KG1 (cell line): Measurements from ENCODE around the gene STAG3.
"Not testable (repeated sequence)": the region's sequence is repeated elsewhere in the genome, so short reads cannot be mapped to it uniquely, and the experiment has no call there.

ENCODE experiments used
- DNase-seq: peaks from one replicate; lab custom pipeline; 2025; lab: John Stamatoyannopoulos, UW

Gene STAG3

DNA sequence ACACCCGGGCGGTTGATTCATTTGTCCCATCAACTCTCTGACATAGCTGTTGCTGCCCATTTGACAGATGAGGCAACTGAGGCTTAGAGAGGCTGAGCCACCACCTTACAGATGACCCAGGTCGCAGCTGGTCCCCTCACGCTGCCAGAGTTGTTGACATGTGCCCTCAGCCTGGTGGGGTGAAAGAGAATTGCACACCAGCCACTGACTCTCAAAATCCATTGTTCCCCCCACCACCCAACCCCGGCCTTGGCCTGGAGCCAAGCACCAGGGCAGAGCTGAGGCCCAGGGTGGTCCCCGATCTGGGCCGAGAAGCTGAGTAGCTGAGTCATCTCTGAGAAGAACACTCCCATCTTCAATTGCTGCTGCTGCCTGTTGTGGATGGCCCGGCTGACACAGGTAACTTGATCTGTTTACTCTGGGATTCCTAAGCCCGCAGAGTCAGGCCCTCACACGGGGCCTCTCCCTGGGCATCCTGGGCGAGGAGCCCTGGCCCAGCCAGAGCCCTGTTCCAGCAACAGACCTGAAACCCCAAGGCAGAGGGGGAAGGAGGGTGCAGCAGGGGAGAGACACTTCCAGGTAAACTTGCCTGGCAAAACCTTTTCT, 69.5 kb downstream of the STAG3 start:
- DNase-seq: no peak

DNA sequence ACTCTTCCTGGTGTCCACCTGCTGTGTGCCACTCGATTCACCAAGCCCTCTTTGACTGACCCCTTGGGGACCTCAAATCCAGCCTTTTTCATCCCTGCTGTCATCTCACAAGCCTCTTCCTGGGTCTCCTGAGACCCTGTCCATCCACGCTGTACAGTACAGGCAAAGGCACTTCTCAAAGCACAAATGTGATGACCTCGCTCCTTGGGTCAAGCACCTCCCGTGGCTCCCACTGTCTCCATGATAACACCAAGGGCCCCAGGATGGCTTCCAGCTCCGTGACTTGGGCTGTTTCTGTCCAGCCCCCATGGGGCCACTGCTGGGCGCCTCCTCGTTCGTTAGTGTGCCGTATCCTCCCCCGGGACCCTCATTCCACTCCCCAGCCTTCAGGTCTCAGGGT, 70.8 kb downstream of the STAG3 start:
- DNase-seq: no peak

GRCh38 chr7:100257017-100257416, 79.3 kb downstream of the STAG3 start:
- DNase-seq: no peak

DNA sequence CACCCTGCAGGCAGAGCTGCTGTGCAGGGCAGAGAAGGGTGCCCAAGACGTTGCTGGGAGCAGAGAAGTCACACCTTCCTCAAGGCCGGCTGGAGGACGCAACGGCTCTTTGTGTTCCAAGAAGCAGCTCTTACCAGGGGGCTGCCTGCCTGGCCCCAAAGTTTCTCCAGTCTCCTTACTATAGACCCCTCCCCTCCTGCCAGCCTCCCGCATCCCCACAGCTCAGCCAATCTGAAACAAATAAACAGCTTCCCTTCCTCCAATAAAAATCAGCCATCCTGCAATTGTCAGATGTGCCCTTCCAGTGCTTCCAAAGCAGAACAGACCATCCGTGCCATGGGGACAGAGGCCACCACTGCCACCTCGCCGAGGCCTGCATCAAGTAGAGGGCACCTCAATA, 82.3 kb downstream of the STAG3 start:
- DNase-seq: not testable (repeated sequence)

DNA sequence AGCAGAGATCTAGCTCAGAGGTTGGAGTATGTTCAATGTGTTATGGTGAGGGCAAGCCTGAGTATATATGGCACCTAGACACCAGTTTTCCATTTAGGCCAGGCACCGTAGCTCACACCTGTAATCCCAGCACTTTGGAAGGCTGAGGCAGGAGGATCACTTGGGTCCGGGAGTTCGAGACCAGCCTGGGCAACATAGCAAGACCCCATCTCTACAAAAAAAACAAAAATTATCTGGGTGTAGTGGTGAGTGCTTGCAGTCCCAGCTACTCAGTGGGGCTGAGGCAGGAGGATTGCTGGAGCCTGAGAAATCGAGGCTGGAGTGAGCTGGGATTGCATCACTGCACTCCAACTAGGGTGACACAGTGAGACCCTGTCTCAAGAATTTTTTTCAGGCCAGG, 85.2 kb downstream of the STAG3 start:
- not testable (repeated sequence) for DNase-seq
